HG03135 (cell line): ENCODE results near the gene UBAC2.

Source experiments
- ATAC-seq: cut with Tn5 transposase; IDR thresholded peaks from one replicate; pipeline ENCODE4 v1.9.1; 2021; ENCODE audit warnings: mild to moderate bottlenecking, moderate library complexity; ENCODE audit not compliant: unreplicated experiment

The UBAC2 gene

GRCh38 chr13:99353246-99353600 lies 152.6 kb downstream of the UBAC2 start:
- no peak for ATAC-seq

GRCh38 chr13:99353836-99354235 lies 153.2 kb downstream of the UBAC2 start:
- no peak for ATAC-seq

DNA sequence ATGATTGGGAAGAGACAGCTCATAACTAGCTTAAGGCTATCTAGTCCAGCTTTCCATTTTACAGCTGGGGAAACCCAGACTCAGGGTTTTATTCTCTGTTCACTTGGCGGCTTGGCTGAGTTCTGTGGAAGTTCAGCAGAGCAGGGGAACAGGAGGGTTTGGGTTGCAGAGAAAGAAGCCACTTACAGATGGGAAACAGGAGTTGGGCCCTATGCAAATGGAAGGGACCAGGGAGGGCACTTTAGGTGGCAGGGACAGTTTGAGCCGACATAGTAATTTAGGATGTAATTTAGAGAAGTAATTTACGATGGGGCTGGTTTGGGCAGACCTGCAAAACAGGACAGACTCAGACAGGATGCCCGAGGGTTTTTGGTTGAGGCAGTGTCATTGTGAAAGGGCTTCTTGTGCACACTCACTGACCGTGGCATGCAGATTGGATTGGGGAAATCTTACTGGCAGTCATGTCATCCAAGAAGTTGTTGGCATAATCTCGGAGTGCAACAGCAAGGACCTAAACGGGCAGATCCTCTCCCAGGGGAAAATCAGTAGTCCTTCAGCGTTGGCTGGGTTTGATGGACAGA lies 153.8 kb downstream of the UBAC2 start:
- ATAC-seq, result no peak

DNA sequence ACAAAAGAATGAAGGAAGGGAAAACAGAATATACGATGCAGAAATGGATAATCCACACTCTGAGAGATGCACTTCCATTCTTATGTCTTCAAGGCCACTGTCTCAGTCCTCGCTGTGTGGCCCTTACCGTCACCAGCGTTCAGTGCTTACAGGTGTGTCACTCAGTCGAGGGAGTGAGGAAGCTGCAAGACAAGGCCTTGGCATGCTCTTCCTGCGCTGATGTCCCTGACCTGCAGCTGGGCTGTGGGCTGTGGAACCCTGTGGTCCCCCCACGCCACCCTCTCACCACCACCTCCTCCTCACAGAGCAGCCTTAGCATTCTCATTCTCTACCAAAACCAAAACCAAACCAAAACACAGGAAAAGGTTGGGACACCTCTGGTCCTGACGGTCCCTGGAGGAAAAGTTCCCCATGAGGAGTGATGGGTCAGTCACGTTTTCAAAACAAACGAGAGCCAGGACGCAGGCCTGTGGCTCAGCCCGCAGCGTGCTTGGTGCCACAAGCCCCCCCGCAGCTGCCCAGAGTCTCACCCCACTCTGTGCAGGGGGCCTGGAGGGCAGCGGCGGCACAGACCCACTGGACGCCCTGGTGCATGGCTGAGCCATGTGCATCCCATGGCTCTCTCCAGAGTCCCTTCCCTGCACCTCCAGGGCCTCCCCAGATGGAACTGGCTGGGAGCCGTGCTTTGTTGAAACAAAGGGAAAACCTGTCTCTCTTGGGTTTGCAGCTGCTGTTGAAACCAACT lies 154.8 kb downstream of the UBAC2 start:
- ATAC-seq, result no peak

- ATAC-seq, result no peak
These were observed 155.3 kb downstream of the UBAC2 start for GRCh38 chr13:99356012-99356261.

DNA sequence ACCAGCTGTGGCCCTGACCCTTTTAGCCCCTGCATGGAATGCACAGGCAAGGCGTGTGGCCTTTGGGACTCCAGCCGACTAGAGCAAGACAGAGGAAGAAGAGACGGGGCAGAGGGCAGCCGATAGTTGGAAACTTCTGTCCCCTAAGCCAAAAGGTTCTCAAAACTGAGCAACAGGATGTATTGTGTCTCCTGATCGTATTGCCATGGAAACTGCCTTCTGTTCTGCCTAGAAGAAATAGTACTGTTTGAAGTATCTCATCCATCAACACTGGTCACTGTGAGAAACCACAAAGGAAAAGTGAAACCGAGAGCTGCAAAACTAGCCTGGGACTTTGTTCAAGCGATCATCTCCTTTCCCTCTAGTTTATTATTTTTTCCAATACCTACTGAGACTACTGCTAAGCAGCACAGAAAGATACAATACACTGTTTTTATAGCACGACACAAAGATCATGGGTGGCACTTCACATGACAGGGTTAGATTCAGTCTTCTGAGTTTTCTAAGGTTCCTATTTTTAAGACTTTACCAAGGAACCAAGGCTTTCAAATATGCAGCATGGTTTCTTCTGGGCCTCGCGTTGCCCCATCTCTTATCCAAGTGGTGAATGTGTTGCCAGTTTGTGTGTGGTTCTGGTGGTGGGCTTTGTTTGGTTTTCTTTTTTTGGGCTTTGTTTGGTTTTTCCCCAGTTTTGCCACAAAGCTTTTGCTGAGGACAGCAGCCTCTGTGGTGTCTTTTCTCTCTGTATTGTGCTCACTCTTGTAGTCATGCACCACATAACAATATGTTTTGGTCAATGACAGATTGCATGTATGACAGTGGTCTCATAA lies 155.8 kb downstream of the UBAC2 start:
- peak; percentile 80 for ATAC-seq

DNA sequence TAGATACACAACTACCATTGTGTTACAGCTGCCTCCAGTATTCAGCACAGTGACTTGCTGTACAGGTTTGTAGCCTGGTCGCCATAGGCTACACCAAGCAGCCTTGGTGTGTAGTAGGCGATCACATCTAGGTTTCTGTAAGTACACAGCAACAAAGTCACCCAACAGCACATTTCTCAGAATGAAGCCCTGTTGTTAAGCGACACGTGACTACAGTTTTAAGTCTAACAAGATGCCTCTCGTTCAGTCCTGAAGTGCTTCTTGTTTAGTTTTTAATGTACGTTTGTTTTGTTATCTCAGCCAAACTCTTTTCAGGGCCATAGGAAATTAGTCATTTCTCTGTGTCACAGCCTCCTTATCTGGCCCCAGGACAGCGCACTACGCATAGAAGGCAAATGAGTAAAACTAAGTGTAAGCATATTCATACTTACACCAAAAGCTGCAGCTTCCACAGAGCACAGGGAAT lies 156.5 kb downstream of the UBAC2 start:
- ATAC-seq, result peak; percentile 16

DNA sequence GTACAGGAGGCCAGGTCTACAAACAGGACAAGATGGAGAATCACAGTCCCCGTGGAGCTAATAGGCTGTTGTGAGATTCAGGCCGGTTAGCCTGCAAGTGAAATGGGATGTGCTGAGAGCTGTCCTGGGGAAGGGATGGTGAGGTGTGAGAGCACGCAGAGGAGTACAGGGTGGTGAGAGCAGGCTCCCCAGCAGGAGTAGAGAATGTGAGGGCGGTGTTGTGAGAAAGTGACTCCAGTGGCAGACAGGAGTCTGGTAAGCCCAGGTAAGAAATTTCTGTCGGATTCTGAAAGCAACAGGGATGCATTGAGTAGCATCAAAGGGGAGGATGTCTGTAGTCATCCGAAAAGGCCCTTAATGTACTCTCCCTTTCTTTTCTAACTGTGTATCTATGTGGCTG lies 157.3 kb downstream of the UBAC2 start:
- no peak for ATAC-seq

DNA sequence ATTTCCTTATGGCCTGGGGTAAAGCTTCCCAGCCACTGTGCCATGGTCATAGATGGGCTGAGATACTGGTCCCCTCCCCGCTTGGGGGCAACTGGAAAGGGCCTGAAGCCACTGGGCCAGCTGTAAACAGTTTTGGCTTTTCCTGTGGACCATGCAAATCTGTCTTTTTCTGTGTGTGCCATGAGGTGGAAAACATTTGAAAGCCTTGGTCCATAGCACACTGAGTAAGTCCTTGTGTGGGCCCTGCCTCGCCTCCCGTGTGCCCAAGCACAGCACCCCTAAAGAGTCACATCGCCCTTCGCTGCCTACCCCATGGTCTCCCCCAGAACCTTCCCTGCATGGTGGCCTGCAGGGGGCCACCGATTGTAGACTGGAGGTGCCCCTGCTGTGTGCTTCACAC lies 158.9 kb downstream of the UBAC2 start:
- ATAC-seq, result no peak

GRCh38 chr13:99360696-99361095 lies 160.0 kb downstream of the UBAC2 start:
- ATAC-seq, result no peak

DNA sequence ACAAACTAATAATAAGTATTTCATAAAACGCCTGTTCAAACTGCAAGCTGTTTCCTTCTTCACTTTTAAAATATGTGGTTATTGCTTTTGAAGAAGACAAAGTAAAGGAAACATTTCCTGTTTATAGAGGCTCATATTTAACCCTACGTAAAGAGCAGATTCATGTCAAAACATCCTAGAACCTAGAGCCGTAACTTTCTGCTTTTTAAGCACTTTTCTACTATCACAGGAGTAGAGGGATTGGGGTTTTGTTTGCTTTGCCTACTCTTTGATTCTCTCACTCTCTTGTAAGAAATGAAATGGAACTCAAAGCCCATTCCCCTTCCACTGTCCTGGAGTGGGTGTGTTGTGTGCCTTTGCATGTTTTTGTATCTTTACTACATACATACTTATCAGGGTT lies 160.5 kb downstream of the UBAC2 start:
- ATAC-seq, result no peak

DNA sequence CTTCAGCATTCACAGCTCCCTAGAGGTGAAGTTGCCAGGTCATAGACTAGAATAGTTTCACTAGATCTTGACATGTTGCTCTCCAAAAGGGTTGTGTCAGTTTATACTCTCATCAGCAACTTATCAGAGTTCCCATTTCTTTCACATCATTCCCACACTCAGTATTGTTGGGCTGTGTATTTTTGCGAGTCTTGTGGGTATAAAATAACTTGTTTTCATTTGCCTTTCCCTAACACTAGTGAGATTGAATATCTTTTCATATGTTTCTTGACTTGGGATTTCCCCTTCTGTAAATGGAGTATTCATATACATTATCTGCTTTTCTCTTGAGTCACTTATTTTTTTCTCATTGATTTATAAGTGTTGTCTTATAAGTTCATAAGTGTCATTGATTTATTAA lies 161.7 kb downstream of the UBAC2 start:
- no peak for ATAC-seq

GRCh38 chr13:99363391-99363790 lies 162.7 kb downstream of the UBAC2 start:
- no peak for ATAC-seq

GRCh38 chr13:99363949-99364348 lies 163.3 kb downstream of the UBAC2 start:
- no peak for ATAC-seq

DNA sequence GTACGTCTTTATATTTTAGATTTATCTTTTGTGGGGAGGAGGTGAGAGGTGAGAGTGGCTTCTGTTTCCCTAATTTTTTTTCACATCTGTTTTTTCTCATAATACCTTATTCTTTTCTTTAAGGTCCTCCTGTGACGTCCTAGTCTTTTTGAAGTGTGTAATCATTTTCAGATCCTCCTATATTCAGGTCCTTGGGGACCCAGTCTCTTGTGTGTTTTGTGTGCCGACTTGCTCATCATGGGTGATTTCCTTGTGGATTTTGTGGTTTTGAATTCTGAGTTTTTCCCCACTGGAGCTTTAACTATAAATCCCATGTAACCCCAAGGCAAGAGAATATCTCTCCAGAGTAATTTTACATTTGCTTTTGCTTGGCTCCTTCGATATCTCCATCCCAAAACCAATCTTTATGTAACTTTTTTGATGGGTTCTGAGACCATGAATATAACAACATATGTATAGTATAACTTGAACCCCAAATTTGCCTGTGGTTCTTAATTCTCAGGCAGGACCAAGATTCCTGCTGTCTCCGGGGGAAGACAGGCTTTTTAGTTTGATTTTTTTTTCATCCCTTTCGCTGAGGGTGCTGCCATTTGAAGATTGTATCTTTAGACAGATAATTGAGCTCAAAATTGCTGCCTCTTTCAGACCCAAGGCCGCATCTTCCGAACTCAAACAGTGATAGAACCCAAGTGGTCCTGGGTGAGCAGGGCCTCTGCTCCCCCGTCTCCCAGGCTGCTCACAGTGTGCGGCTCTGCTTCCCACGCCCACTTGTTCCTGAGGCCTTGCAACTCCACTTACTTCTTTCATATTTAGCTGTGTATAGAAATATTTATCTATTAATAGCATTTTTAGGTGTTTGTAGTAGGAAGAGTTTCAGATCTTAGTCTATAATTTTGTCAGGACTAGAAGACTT lies 165.7 kb downstream of the UBAC2 start:
- no peak for ATAC-seq

DNA sequence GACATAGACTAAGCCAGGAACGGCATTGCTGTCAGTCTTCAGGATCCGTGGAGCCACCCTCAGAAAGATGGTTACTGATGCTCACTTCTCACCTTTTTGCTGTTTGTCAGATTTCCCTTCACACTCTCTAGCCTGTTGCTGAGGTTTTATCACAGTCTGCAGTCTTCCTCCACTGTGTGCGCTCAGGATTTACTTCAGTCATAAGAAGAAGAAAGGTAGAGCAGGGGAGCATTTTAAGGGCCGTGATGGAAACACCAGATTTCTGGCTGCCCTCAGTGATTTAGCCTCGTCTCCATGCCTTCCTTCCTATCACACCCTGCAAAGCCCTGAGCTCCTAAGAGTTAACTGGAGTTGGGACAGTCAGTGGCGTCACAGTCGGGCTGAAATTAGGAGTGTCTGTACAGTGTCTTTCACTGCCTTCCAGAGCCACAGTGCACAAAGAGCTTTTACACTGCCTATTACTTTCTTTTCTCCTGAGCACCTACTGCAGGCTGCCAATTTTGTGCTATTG lies 166.5 kb downstream of the UBAC2 start:
- ATAC-seq, result no peak

DNA sequence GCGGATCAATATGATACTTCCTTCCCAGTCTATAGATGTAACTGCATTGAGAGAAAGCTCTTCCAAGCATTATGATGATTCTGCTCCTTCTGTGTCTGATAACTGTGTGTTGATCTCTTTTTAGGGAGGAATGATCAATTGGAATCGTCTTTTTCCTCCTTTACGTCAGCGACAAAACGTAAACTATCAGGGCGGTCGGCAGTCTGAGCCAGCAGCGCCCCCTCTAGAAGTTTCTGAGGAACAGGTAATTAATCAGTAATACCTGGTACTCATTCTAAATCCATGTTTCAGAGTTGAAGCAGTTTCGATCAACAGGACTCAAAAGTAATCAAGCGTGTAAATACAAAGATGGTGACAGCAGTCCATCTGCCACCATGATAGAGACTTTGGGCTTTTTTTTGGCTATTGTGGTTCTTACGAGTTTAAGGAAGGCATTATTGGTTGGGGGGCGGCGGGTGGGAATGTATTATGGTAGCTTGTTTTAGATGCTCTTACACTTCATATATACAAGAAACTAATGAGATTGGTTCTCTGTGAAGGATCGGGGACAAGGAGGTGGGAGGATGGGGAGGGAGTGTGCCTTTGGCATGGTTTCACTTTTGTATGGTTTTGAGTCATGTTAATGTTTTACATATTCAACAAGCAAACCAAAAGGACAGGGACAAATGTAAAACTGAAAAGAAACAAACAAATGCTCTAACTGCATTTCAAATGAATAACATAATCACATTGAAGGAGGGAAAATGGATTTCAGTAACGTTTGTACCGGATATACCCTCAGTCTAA lies 167.2 kb downstream of the UBAC2 start:
- no peak for ATAC-seq

DNA sequence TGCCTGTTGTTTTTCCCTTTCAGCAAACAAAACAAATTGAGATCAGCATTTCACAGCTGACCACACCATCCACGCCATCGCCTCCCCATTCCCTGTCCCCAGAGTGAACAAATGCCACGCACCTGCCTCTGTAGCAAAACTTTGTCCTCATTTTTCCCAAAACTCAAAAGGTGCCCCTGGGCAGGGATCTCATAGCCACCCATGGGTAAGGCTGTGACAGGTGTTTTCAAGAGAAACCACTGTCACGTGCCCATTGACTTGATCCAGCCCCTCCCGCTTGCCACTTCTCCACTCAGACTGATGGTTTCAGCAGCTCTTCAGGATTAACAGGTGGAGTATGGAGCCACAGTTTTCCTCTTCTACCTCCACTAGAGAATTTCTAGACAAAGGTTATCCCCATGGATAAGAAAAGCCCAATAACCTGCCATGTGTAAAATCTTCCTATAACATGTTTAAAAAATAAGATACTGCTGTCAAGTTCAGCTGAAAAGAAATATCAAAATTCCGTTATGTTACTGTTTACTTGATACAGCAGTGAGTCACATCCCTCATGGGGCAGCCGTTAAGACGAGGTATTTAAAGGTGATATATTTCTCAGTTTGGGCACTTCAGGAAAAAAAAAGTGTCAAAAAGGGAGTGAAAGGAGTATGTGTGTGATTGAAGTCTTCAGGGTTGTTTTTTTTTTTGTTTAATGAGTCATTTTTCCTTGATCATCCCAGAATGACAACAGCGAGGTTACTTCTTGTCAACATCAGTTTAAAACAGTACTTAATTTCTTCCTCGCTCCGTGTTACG lies 170.0 kb downstream of the UBAC2 start:
- ATAC-seq, result no peak

DNA sequence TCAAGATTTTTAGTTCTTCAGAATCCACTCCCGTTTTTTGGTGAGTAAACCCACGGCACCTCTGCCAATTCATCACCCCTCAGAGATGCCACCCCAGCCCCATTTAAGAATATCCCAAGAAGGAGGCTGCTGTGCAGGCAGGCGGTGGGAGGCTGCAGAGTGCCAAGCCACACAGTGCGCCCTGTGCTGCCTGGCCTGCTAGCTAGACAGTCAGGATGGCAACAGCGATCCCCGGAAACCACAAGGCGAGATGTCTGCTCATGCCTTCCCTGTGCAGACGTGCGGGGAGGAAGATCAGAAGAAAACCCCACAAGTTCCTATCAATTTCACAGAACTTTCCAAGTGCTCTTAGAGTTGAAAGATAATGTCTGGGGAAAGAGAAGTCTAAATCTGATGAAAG lies 171.3 kb downstream of the UBAC2 start:
- no peak for ATAC-seq
